A549 (cell line): ENCODE data around the gene NXT1. TPM values are rescaled to one million over a fixed set of nuclear protein-coding genes. Genes with fewer than 3 reads are reported as not detected.

Experiments
- ATAC-seq, 2 experiments: fragments of 200-7000 bp in 1 of 2; fragments of >200 bp in 1 of 2; cut with Nextera tagmentation in 1 of 2; cut with Tn5 transposase in 1 of 2; 3 replicates each; pipeline versions ENCODE4 v1.8.0 to v1.9.1; 2018 to 2020; ENCODE audit warnings: mild to moderate bottlenecking in 1 of 2, moderate library complexity in 1 of 2
- CTCF ChIA-PET: fragments of 300-600 bp; sonication (Branson Sonifier 250); formaldehyde crosslinking; extraction: SDS; loops from one replicate; lab custom pipeline; 2021; ENCODE audit warnings: antibody characterized with exemption, inconsistent platforms; lab: Yijun Ruan, JAX
- POLR2A ChIA-PET: fragments of 350-600 bp; formaldehyde crosslinking; extraction: SDS; loops from one replicate; lab custom pipeline; 2021; ENCODE audit warnings: antibody characterized with exemption, inconsistent platforms; lab: Yijun Ruan, JAX
- DNase-seq, 2 experiments: peaks; one replicate each; pipeline versions ENCODE4 v3.0.0 to v3.0.0-alpha.2; 2011 to 2016; ENCODE audit warnings: low read depth in 1 of 2, low spot score in 1 of 2
- FAIRE-seq: peaks from 2 replicates; lab custom pipeline; 2011; peaks lifted over from hg19 to GRCh38; lab: Jason Lieb, UNC
- H3K27ac ChIP-seq, 2 experiments: fragments of >200 bp; sonication (Bioruptor Twin); formaldehyde crosslinking; 3 replicates each; pipeline ENCODE4 v1.5.1; 2016 to 2017
- H3K4me1 ChIP-seq: fragments of >200 bp; sonication (Bioruptor Twin); formaldehyde crosslinking; 3 replicates; pipeline ENCODE4 v1.6.1; 2016
- H3K4me2 ChIP-seq: fragments of >200 bp; sonication (Bioruptor Twin); formaldehyde crosslinking; 3 replicates; pipeline ENCODE4 v1.6.1; 2016
- H3K4me3 ChIP-seq: fragments of >200 bp; sonication (Bioruptor Twin); formaldehyde crosslinking; 3 replicates; pipeline ENCODE4 v1.5.1; 2016
- H3K9me3 ChIP-seq: fragments of >200 bp; sonication (Bioruptor Twin); formaldehyde crosslinking; 3 replicates; pipeline ENCODE4 v1.6.1; 2016
- BCL3 ChIP-seq: fragments of >200 bp; sonication (Bioruptor Twin); formaldehyde crosslinking; IDR thresholded peaks from 3 replicates; pipeline ENCODE4 v1.6.1; 2016
- CEBPB ChIP-seq, 2 experiments: fragments of >200 bp in 1 of 2; sonication (Bioruptor Twin) in 1 of 2; formaldehyde crosslinking in 1 of 2; IDR thresholded peaks; 2 replicates each; pipeline ENCODE4 v1.6.1; 2012 to 2016
- CHD2 ChIP-seq: fragments of 150-350 bp; IDR thresholded peaks from 2 replicates; pipeline ENCODE4 v1.6.1; 2014; ENCODE audit warnings: low read length; ENCODE audit not compliant: partially characterized antibody
- CHD4 ChIP-seq: fragments of 200-600 bp; sonication (generic); IDR thresholded peaks from 2 replicates; pipeline ENCODE4 v1.6.1; 2016; ENCODE audit warnings: antibody characterized with exemption, mild to moderate bottlenecking, borderline replicate concordance
- CTCF ChIP-seq: fragments of >200 bp; sonication (Bioruptor Twin); formaldehyde crosslinking; IDR thresholded peaks from 3 replicates; pipeline ENCODE4 v1.5.1; 2016
- E2F6 ChIP-seq: IDR thresholded peaks from 2 replicates; pipeline ENCODE4 v1.6.1; 2012; ENCODE audit warnings: low read depth, borderline replicate concordance
- EHMT2 ChIP-seq: fragments of 200-600 bp; sonication (generic); IDR thresholded peaks from 2 replicates; pipeline ENCODE4 v1.6.1; 2016; ENCODE audit warnings: antibody characterized with exemption, low read depth, mild to moderate bottlenecking, moderate library complexity
- ESRRA ChIP-seq: fragments of 150-350 bp; IDR thresholded peaks from 2 replicates; pipeline ENCODE4 v1.6.1; 2014; ENCODE audit warnings: mild to moderate bottlenecking, low read length, borderline replicate concordance
- FOSB ChIP-seq: fragments of 250-450 bp; sonication (Bioruptor Pico); IDR thresholded peaks from 2 replicates; pipeline ENCODE4 v1.5.0; 2020; ENCODE audit warnings: mild to moderate bottlenecking, moderate library complexity
- FOXS1 ChIP-seq: fragments of 250-450 bp; sonication (Bioruptor Pico); IDR thresholded peaks from 2 replicates; pipeline ENCODE4 v1.5.0; 2020; ENCODE audit warnings: mild to moderate bottlenecking, moderate library complexity
- HDAC2 ChIP-seq: fragments of 200-600 bp; sonication (generic); IDR thresholded peaks from 2 replicates; pipeline ENCODE4 v1.6.1; 2016
- HES2 ChIP-seq: fragments of >200 bp; sonication (Bioruptor Twin); formaldehyde crosslinking; IDR thresholded peaks from 2 replicates; pipeline ENCODE4 v1.6.1; 2016
- HEYL ChIP-seq: fragments of 250-450 bp; sonication (Bioruptor Pico); IDR thresholded peaks from 2 replicates; pipeline ENCODE4 v1.8.0; 2021; ENCODE audit warnings: mild to moderate bottlenecking, moderate library complexity
- HMGXB4 ChIP-seq: fragments of 250-450 bp; sonication (Bioruptor Pico); IDR thresholded peaks from 2 replicates; pipeline ENCODE4 v1.5.0; 2021; ENCODE audit warnings: mild to moderate bottlenecking, moderate library complexity, borderline replicate concordance
- HOXB13 ChIP-seq: fragments of 250-450 bp; sonication (Bioruptor Pico); IDR thresholded peaks from 2 replicates; pipeline ENCODE4 v1.5.0; 2020; ENCODE audit warnings: low read depth, mild to moderate bottlenecking, moderate library complexity
- JUNB ChIP-seq: fragments of >200 bp; sonication (Bioruptor Twin); formaldehyde crosslinking; IDR thresholded peaks from 2 replicates; pipeline ENCODE4 v1.6.1; 2016
- KDM1A ChIP-seq: fragments of 200-600 bp; sonication (generic); IDR thresholded peaks from 2 replicates; pipeline ENCODE4 v1.6.1; 2016; ENCODE audit warnings: low read depth, mild to moderate bottlenecking
- KDM5A ChIP-seq: fragments of 200-600 bp; sonication (generic); IDR thresholded peaks from 2 replicates; pipeline ENCODE4 v1.6.1; 2016; ENCODE audit warnings: antibody characterized with exemption, mild to moderate bottlenecking
- MAFK ChIP-seq: fragments of 450-650 bp; IDR thresholded peaks from 2 replicates; pipeline ENCODE4 v1.6.1; 2014; ENCODE audit not compliant: partially characterized antibody
- MYC ChIP-seq: IDR thresholded peaks from 2 replicates; pipeline ENCODE4 v1.6.1; 2012; ENCODE audit warnings: mild to moderate bottlenecking, inconsistent platforms, low read length, improper control_type of control experiment, borderline replicate concordance
- NPAS2 ChIP-seq: fragments of 250-450 bp; sonication (Bioruptor Pico); IDR thresholded peaks from 2 replicates; pipeline ENCODE4 v1.8.0; 2022; ENCODE audit warnings: mild to moderate bottlenecking, moderate library complexity, borderline replicate concordance
- NR3C1 ChIP-seq: fragments of >200 bp; sonication (Bioruptor Twin); formaldehyde crosslinking; IDR thresholded peaks from 3 replicates; pipeline ENCODE4 v1.6.1; 2017
- PBX3 ChIP-seq: IDR thresholded peaks from 2 replicates; pipeline ENCODE4 v1.6.1; 2012
- POLR2A ChIP-seq: IDR thresholded peaks from 2 replicates; pipeline ENCODE4 v1.6.1; 2012; ENCODE audit warnings: mild to moderate bottlenecking, low read length
- POLR2AphosphoS2 ChIP-seq: conservative IDR thresholded peaks from 2 replicates; pipeline ENCODE4 v1.6.1; 2012; ENCODE audit warnings: low read length, improper control_type of control experiment, inconsistent platforms
- RAD21 ChIP-seq, 2 experiments: fragments of >200 bp in 1 of 2; sonication (Bioruptor Twin) in 1 of 2; formaldehyde crosslinking in 1 of 2; IDR thresholded peaks in 1 of 2; conservative IDR thresholded peaks in 1 of 2; 2 replicates in 1 of 2; 3 replicates in 1 of 2; pipeline ENCODE4 v1.6.1; 2012 to 2018; ENCODE audit warnings: inconsistent platforms in 1 of 2
- RARB ChIP-seq: fragments of 250-450 bp; sonication (Bioruptor Pico); IDR thresholded peaks from 2 replicates; pipeline ENCODE4 v1.8.0; 2021; ENCODE audit warnings: mild to moderate bottlenecking, moderate library complexity
- SMC3 ChIP-seq: fragments of >200 bp; sonication (Bioruptor Twin); formaldehyde crosslinking; IDR thresholded peaks from 3 replicates; pipeline ENCODE4 v1.6.1; 2018; ENCODE audit warnings: inconsistent platforms
- SREBF2 ChIP-seq: fragments of 450-650 bp; IDR thresholded peaks from 2 replicates; pipeline ENCODE4 v1.6.1; 2014; ENCODE audit warnings: mild to moderate bottlenecking, moderate library complexity
- ZC3H11A ChIP-seq: fragments of 450-650 bp; IDR thresholded peaks from 2 replicates; pipeline ENCODE4 v1.6.1; 2014; ENCODE audit warnings: antibody characterized with exemption, mild to moderate bottlenecking
- WGBS: methylation state at CpG from one replicate; pipeline ENCODE4 v1.1.6; 2017; ENCODE audit errors: missing lambda C conversion rate; 5-methylcytosine and 5-hydroxymethylcytosine counted together
- polyA plus RNA-seq, 4 experiments: library from polyadenylated mRNA; depleted of rRNA in 3 of 4; stranded (reverse); fragments of >200 nt; fragmentation: RNase III in 1 of 4; extraction: RNeasy Plus Mini Kit Qiagen cat#74134 plus additional on column Dnase treatment in 1 of 4; gene quantifications; 2 replicates in 3 of 4; 3 replicates in 1 of 4; pipeline ENCODE4 v1.2.3, GENCODE V29; 2011 to 2017

The NXT1 gene
- polyA plus RNA-seq, 2 of the 4 experiments (the other 2 are of a cell fraction) = 45.1 to 71.8 TPM

- POLR2A ChIA-PET = no interaction called here
- ATAC-seq = no peak
- no peak for FAIRE-seq
These were observed 23.9 kb downstream of the NXT1 start for GRCh38 chr20:23374441-23374840.

GRCh38 chr20:23375827-23376226 lies 25.2 kb downstream of the NXT1 start:
- WGBS = 75% methylated on average over 5 of the region's 5 CpGs
- POLR2A ChIA-PET = no interaction called here

More at GRCh38 chr20:23374441-23374840, 23.9 kb downstream of the NXT1 start:
- H3K4me1 ChIP-seq = no peaks in the 10 kb centered on the region; the same call in 2 of the 3 replicates
- CTCF ChIA-PET = interaction anchor here (0.6 to 2.2 kb wide), 7 partner anchors 11 to 232 kb away, joined by 3 to 6 read pairs (median 3); partner anchors contain the start of gene GZF1
- H3K4me2 ChIP-seq = no peak overlapping the region
- peaks cover 9% of the 10 kb centered on the region for H3K9me3 ChIP-seq
- no peak overlapping the region for H3K4me3 ChIP-seq
- no peak for DNase-seq
- WGBS = 95% methylated on average over 5 of the region's 5 CpGs
- H3K27ac ChIP-seq = no peak overlapping the region
- no peak for TF ChIP-seq JUNB
- TF ChIP-seq HEYL = no peak
- no peak for TF ChIP-seq RAD21 (conservative IDR thresholded peaks at IDR 0.05 in 1 of 2, IDR thresholded peaks at IDR 0.05 in 1 of 2)
- no peak for TF ChIP-seq EHMT2
- TF ChIP-seq HDAC2 = no peak
- no peak for TF ChIP-seq CEBPB (IDR thresholded peaks at IDR 0.05)
- TF ChIP-seq FOSB (CRISPR knock-in tag) = no peak
- no peak for TF ChIP-seq PBX3
- TF ChIP-seq SREBF2 = no peak
- TF ChIP-seq HMGXB4 (CRISPR knock-in tag) = no peak
- TF ChIP-seq KDM1A = no peak
- TF ChIP-seq KDM5A = no peak
- no peak for TF ChIP-seq FOXS1
- no peak for TF ChIP-seq POLR2A
- no peak for TF ChIP-seq CHD4
- TF ChIP-seq ESRRA = no peak
- no peak for TF ChIP-seq NR3C1
- no peak for TF ChIP-seq POLR2AphosphoS2
- TF ChIP-seq HOXB13 (CRISPR knock-in tag) = no peak
- TF ChIP-seq MYC = no peak

More at GRCh38 chr20:23375827-23376226, 25.2 kb downstream of the NXT1 start:
- Histone ChIP-seq H3K4me3 (no peak overlapping the region), H3K9me3 (peaks cover 9% of the 10 kb centered on the region), H3K4me2 (no peak overlapping the region), H3K27ac (no peak overlapping the region), H3K4me1 (no peaks in the 10 kb centered on the region; the same call in 2 of the 3 replicates)
- ATAC-seq = no peak
- no peak for FAIRE-seq
- DNase-seq = no peak
- TF ChIP-seq CHD2 (no peak), SMC3 (no peak), BCL3 (no peak), PBX3 (no peak), EHMT2 (no peak), ESRRA (no peak), KDM5A (no peak), RARB (no peak), POLR2A (no peak), MYC (no peak), HES2 (no peak), HDAC2 (no peak), NPAS2 (CRISPR knock-in tag) (no peak), FOXS1 (no peak), ZC3H11A (no peak), RAD21 (conservative IDR thresholded peaks at IDR 0.05 in 1 of 2, IDR thresholded peaks at IDR 0.05 in 1 of 2) (no peak), CTCF (no peak), MAFK (no peak), E2F6 (no peak)
- CTCF ChIA-PET = interaction anchor here (0.7 to 0.9 kb wide), 2 partner anchors 15 to 657 kb away, joined by 4 read pairs; no protein-coding TSS in a partner anchor
